Measurements from ENCODE around the gene PTPRK. TPM values are rescaled to one million over a fixed set of nuclear protein-coding genes. Genes with fewer than 3 reads are reported as not detected.

The PTPRK gene
- total RNA-seq, 2 donors from 2014 or later: 60.6 to 121 TPM

DNA sequence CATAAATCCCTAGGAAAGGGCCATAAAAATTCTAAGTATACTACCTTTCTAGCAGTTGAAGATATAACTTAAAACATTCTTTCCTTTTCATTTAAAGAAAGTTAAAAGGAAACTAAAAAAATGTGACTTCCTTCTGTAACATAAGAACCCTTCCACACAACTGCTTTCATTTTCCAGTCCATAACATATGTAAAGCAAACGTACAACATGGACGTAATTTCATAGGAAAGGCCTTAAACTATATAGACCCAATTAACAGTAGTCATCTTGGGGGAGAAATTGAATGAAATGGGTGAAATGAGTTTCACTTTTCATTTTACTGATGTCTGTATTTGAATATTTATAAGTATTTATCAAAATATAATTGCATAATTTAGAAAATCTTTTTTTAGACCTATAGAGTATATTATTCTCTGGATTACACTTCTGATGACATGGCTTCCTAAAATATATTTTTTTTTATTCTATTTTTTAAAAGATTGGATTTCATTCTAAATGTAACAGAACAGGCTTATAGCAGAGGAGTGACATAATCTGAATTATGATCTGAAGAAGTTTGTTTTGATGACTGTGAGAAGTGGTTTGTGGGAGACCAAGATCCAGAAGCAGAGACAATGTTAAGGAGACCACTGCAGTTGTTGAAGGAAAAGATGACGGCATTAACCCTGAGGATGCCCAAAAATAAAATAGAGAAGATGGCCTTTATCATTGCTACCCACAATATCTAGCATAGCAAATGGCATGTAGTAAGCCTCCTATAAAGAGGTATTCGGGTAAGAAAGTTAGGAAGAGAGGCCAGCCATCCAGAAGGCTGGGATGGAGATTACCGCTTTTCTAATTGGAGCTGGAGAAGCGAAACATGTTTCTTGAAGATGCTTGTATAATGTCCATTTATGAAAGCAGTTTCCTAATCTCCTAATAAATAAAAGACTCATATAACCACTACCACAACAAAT is 260.4 kb downstream of the PTPRK start:
- no peaks in the 10 kb centered on the region for H3K4me1 ChIP-seq
- ATAC-seq (no peak), DNase-seq (no peak)
- WGBS, 2 donors: 87 to 91% methylated on average over 6 of the region's 6 CpGs
- no peaks in the 10 kb centered on the region for H3K36me3 ChIP-seq (replicated peaks in 1 of 2; ENCODE audit: insufficient read depth in 1 of 2, low read depth in 2 of 2)
- H3K27me3 ChIP-seq: no peaks in the 10 kb centered on the region
- H3K4me3 ChIP-seq: no peak overlapping the region
- no peak for TF ChIP-seq CTCF (IDR thresholded peaks at IDR 0.05)
- no peak for TF ChIP-seq POLR2A (IDR thresholded peaks at IDR 0.05)
- intact Hi-C loops (cut with DNase I): no loop called here
- no peak overlapping the region for H3K27ac ChIP-seq
- no peaks in the 10 kb centered on the region for H3K9me3 ChIP-seq

GRCh38 chr6:128259029-128259724 is 261.2 kb downstream of the PTPRK start:
- no peak for DNase-seq
- TF ChIP-seq CTCF (IDR thresholded peaks at IDR 0.05) (no peak), POLR2A (IDR thresholded peaks at IDR 0.05) (no peak)
- no peaks in the 10 kb centered on the region for H3K4me1 ChIP-seq
- 53 to 72% methylated on average over 2 of the region's 2 CpGs for WGBS, 2 donors
- no peaks in the 10 kb centered on the region for H3K9me3 ChIP-seq
- no peak overlapping the region for H3K4me3 ChIP-seq
- H3K36me3 ChIP-seq (replicated peaks in 1 of 2; ENCODE audit: insufficient read depth in 1 of 2, low read depth in 2 of 2): no peaks in the 10 kb centered on the region
- intact Hi-C loops (cut with DNase I): no loop called here
- H3K27ac ChIP-seq: no peak overlapping the region
- no peak for ATAC-seq
- H3K27me3 ChIP-seq: no peaks in the 10 kb centered on the region

GRCh38 chr6:128256095-128256494 is 264.3 kb downstream of the PTPRK start:
- DNase-seq (no peak), ATAC-seq (no peak)
- WGBS, 2 donors: 92 to 95% methylated on average over 5 of the region's 5 CpGs

DNA sequence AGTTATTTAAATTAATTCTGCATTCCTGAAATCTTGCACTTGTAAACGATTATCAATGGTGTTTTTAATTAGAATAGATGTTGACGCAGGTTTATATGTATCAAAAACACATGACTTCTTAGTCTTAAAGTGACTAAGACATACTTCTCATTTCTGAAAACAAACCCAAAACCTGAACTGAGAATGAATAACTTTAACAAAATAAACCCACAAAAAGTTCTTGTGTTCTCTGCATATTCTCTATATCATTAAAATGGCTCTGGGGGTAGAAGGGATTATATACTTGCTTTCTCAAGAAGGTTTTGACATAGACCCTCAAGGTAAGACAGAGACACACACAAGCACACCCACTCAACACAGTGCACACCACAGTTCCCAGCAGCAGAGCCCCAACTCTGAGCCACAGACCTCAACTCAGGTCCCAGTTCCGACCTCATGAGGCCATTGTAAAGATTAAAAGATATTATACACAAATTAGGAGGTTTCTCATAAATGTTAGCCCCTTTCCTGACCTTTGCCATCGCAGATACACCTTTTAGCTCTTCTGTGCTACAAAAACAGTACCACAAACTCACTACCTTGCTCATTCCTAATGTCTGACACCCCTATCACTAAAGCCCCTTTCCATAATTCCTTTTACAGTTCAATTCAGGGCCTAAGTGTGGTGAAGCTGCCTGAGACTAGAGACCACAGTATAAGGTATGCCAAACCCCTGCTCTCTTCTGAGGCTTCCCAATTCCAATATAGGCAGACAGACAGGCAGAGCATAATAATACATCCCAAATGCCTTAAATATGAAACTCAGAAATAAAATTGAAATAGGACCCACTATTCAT is 267.8 kb downstream of the PTPRK start:
- Histone ChIP-seq H3K4me1 (no peaks in the 10 kb centered on the region), H3K27me3 (no peaks in the 10 kb centered on the region), H3K9me3 (no peaks in the 10 kb centered on the region), H3K4me3 (no peak overlapping the region), H3K27ac (no peak overlapping the region), H3K36me3 (replicated peaks in 1 of 2; ENCODE audit: insufficient read depth in 1 of 2, low read depth in 2 of 2) (no peaks in the 10 kb centered on the region)
- intact Hi-C loops (cut with DNase I): no loop called here
- no peak for DNase-seq
- TF ChIP-seq CTCF (IDR thresholded peaks at IDR 0.05) (no peak), POLR2A (IDR thresholded peaks at IDR 0.05) (no peak)
- no peak for ATAC-seq
- 80 to 95% methylated on average over 4 of the region's 4 CpGs for WGBS, 2 donors

More at GRCh38 chr6:128256095-128256494, 264.3 kb downstream of the PTPRK start:
- H3K4me1 ChIP-seq: no peaks in the 10 kb centered on the region
- H3K4me3 ChIP-seq: no peak overlapping the region
- H3K27me3 ChIP-seq: no peaks in the 10 kb centered on the region
- intact Hi-C loops (cut with DNase I): no loop called here
- no peak overlapping the region for H3K27ac ChIP-seq
- no peaks in the 10 kb centered on the region for H3K9me3 ChIP-seq
- TF ChIP-seq POLR2A (IDR thresholded peaks at IDR 0.05) (no peak), CTCF (IDR thresholded peaks at IDR 0.05) (no peak)
- no peaks in the 10 kb centered on the region for H3K36me3 ChIP-seq (replicated peaks in 1 of 2; ENCODE audit: insufficient read depth in 1 of 2, low read depth in 2 of 2)
